T47D (cell line): ENCODE results near the gene DPCD.

Source experiments
- DNase-seq, 2 experiments: peaks; one replicate each; pipeline versions ENCODE4 v3.0.0 to v3.0.0-alpha.2; 2011 to 2012; ENCODE audit warnings: low read depth in 1 of 2, low spot score in 1 of 2
- JUND ChIP-seq: IDR thresholded peaks from 2 replicates; pipeline ENCODE4 v1.6.1; 2012; ENCODE audit warnings: low read depth
- in situ Hi-C: cut with HindIII; loops from 2 replicates; pipeline ENCODE4 v1.10.0; 2016; ENCODE audit warnings: low sequenced_read_pairs, low pct_unique_long_range_greater_than_20kb

The DPCD gene

DNA sequence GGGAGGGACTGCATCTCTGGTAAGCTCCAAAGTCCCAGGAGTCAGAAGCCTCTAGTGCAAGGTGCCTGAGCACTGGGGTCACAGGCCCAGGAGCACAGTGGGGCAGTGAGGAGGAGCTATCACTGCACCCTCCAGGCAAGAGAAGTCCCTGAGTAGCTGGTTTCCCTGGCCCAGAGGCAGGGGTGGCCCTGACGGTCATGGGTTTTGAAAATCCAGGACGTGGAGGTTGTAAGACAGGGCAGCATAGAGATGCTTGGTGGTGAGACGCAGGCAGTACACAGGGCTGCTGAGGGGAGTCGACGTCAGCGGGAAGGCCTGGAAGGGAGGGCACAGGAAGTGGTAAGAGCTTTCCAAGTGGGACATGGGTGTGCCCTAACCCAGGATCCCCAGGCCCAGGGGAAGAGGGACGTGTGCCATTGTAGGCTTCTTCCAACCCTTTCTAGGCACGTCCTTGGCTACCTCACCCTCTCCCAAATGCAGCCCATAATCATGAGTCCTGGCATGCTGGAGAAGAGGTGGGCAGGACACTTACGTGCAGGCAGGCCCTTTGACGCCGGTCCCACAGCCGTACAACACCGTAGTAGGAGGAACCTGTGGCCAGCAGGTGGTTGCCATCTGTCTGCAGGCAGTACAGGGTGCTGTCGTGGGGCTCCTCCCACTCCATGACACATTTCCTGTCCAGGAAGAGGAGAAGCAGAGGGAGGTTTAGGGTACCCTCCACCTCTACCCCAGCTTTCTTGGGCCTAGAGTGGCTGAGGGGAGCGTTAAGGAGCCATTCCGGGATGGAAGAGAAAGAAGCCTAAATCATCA is 23.2 kb downstream of the DPCD start:
- TF ChIP-seq JUND: no peak
- no peak for DNase-seq
- in situ Hi-C loops: no loop called here

DNA sequence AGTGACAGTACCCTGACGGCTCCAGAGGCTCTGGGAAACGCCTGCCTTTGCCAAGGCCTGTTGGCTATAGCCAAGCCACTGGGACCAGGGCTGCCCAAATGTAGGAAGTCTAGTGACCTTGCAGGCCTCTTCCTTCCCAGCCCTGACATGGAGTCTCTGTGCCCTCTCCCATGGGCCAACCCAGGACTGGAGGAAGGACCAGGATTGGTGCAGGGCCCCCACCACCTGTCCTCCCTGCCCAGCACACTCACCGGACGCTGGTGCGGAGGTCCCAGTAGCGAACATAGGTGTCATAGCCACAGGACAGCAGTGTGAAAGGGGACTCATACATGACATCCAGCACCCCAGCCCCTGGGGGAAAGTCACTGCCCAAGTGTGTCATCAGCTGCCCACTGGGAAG is 24.0 kb downstream of the DPCD start:
- in situ Hi-C loops: no loop called here
- DNase-seq: no peak
- no peak for TF ChIP-seq JUND

DNA sequence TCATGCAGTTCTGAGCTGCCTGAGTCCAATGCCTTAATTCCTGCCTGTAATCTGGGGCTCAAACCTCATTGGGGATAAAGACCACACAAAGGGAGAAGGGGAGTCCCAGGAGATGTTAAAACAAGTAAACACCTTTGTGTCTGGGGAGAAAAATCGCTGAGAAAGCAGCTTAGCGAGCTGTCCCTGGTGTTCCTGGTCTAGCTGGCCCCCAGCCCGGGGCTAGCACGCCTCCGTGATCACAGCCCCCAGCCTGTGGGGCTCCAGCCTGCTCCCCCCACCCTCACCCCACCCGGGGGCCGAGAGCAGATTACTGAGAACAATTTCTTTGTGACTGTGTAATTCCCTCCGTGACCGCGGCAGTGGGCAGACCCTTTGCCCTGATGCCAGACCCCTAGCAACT is 24.8 kb downstream of the DPCD start:
- in situ Hi-C loops: no loop called here
- no peak for TF ChIP-seq JUND
- no peak for DNase-seq

DNA sequence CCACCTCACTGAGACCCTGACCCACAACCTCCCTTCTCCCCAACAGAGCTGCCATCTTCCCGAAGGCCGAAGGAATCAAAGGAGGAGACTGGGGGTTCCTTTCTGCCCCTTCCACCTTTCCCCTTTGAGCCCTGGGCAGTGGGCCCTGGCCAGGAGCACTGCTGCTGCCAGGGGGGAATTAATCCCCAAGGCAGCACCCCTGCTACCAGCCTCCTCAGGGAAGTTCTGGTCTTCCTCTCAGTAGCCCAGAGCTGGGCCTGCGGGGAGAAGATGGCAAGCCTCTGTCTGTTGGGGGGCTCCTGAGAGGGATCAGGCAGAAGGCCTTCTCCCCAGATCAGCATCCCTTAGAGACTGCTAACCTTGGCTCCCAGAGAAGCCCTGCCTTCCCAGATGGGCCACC is 25.5 kb downstream of the DPCD start:
- in situ Hi-C loops: no loop called here
- TF ChIP-seq JUND: no peak
- no peak for DNase-seq

DNA sequence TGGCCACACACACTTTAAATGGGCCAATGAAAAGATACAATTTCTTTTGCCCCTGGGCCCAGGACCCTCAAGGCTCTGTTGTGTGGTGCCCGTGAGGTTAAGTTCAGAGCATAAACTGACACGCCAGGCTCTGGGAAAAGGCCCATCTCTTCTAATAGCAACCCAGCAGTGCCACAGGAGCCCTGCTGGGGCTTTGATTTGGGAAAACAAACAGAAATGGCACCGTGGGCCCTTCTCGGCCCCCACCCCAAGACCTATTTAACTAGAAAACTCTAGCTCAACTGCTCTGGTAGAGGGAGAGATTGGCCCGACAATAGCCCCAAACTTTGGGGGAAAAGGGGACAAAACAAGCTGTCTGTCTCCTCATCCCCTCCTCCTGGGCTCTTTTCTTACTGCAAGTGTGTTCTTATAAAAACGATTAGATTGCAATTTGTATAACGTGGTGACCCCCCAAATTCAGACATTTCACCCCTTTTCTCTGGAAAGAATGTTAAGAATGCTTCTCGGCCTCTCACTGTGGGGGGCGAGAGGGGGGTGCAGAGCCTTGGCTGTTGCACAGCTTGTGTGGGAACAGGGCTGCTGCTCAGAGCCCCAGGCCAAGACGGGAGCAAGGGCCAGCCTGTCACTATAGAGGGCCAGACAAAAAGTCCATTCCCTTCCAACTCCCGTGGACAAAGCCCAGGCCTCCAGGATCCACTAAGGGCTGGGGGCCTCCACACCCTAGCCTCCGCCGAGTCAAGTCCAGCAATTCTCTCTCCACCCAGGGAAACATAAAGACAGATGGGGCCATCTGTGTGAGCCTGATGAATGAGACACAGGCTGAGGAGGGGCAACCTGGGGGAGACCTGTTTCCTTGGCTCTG is 26.8 kb downstream of the DPCD start:
- TF ChIP-seq JUND: no peak
- in situ Hi-C loops: no loop called here
- no peak for DNase-seq

DNA sequence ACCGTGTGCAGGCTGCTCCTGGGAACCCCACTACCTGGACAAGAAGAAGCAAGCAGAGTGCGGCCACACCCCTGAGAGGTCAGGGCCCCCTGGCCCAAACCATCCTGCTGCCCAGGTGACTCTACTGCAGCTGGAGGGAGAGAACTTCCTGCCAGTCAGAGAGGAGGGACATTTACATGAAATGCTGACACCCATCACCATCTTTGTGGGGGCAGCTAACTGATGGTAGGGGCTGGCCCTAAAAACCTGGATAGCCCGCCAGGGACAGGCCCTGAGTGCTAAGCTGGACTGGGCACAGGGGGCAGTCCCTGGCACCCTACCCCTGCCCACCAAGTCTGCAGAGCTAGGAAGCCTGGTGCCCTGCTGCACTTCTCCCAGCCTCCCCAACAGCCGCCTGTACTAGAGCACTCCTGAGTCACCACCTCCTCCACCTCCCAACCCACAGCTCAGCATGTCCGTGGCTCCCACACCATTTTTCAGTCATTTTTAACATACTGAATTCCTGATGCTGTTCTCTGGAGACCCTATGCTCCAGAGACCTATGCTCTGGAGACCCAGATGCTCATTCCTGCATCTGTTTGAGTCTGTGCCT is 27.5 kb downstream of the DPCD start:
- in situ Hi-C loops: no loop called here
- no peak for TF ChIP-seq JUND
- DNase-seq: no peak

DNA sequence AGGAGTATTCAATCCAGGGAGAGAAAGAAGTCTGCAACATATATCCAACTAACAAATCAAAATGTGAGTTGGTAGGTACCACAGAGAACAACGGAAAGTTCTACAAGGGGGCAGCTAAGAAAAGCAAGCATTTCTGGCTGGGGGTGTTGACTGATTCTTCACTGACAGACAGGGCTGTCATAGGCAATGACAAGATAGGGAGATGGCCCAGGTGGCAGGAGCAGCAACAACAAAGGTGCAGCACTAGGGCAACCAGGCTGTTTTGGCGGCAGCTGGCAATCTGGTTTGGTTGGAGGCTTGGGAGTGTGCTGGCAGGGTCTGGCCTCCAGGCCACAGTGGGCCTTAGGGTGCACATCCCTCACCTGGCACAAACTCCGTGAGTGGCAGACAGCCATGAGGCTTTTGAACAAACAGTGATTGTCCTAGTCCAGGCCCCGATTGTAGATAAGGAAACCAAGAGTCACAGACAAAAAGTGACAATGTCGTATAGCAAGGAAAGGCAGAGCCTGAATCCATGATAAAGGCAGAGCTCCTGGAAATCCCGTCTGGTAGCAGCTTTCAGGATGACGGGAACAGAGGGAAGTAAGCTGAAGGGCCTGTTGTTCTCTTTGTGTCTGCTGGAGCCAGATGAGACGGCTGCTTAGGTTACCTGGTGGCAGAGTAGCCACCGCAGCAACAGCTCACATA is 28.4 kb downstream of the DPCD start:
- no peak for TF ChIP-seq JUND
- in situ Hi-C loops: no loop called here
- DNase-seq: no peak

DNA sequence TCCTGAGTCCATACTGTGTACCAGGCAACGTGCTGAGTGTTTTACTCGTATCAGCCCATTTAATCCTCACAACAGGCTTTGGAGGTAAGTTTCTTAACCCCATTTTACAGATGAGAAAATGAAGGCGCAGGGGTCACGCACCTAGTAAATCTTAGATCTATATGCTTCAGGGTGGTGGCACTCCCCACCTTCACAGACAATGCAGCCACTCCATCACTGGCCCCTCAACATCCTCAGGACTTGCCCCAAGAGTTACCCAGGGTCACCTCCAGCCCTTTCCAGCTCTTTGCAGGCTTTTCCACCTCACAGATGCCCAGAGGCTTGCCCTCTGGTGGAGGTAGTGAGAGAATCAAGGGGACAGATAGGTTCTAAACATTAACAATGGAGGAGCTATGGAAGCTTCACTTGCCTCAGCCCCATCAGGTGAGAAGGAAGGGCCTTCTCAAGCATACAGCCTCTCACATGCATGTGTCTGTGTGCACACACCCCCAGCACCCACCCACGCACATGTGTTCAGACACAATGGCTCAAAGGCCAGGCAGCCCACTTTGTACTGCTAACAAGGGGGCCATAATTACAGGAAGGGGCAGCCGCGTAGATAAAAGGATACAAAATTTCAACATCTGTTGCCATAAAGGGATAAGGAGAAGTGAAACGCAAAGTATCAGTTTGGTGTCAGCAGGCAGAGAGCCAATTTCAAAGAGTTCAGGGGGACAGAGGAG is 29.1 kb downstream of the DPCD start:
- TF ChIP-seq JUND: no peak
- no peak for DNase-seq

DNA sequence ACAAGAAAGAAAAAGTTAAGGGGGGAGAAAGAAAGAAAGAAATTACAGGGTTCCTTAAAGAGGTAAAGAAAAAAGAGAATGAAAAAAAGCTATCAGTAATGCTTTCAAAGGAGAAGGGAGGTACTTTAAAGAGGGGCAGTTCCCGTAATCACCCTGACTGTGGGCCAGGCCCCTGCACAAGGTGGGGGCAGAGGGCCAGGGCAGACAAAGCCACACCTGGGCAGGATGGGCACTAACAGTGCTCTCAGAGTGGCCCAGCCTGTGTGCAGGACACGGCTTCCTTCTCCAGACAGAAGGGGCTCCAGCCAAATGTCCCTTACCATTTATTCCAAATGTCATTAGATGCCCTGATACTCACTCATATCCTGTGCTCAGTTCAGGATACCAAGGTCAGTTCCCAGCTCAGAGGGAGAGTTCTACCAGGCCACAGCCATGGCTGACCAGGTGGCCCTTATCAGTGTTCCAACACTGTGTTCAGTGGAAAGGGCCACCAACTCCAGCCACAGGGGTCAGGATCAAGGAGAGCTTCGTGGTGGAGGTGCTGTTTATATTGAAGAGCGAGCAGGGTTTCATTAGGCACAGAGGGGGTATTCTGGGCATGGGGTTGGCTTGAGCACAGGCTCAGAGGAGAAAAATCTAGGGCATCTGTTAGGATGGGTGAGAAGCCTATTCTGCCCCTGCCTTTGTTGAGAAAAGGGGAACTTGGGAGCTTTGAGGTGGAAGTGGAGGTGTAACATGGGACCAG is 29.9 kb downstream of the DPCD start:
- no peak for DNase-seq
- TF ChIP-seq JUND: no peak
- in situ Hi-C loops: no loop called here

More for the DNA sequence above, 29.1 kb downstream of the DPCD start:
- in situ Hi-C loops: no loop called here

DNA sequence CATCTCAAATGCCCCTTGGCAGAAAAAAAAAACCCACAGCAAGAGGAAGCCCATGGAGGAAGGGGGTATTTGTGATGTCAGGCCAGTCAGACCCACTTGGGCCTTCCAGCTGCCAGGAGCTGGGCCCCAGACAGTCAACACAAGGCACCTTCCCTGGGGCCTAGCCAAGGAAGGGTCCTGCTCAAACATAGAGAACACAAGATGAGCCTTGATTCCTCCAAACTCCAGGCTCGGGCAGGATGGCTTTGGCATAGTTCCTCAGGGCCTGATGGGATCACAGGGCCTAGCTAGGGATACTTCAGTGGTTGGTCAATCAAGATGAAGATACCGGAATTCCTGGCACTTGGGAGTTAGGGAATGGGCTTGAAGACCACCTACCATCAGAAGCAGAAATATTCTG is 30.8 kb downstream of the DPCD start:
- TF ChIP-seq JUND: no peak
- in situ Hi-C loops: no loop called here
- DNase-seq: no peak

DNA sequence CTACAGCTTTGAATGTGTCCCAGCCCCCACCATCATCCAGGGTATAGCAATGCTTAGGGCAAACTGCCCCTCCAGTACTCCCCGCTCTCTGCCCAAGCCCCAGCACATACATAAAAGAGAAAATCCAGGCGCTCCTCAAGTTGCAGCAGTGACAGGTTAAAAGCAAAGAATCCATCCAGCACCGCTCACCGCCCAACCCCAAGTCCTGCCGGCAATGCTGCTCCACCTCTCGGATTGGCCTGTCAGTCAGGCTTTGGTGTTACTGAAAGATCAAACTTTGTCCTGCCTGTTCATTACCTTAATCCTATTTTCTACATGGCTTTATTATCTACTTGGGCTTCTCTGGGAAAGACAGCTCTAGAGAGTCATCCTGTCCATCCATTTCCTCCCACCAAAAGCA is 31.9 kb downstream of the DPCD start:
- no peak for DNase-seq
- no peak for TF ChIP-seq JUND
- in situ Hi-C loops: no loop called here
